Measurements from ENCODE around the gene INIP. TPM values are rescaled to one million over a fixed set of nuclear protein-coding genes. Genes with fewer than 3 reads are reported as not detected.

Gene INIP
- total RNA-seq, 2 donors from 2014 or later = 16.1 to 19.3 TPM

- Histone ChIP-seq H3K36me3 (ENCODE audit: control insufficient read depth, insufficient read depth, low read length) (no peaks in the 10 kb centered on the region), H3K9ac (ENCODE audit: extremely low read depth, low read length, poor library complexity, severe bottlenecking) (no peak overlapping the region), H3K4me3 (ENCODE audit: low read length) (no peak overlapping the region), H3K4me1 (ENCODE audit: control insufficient read depth, insufficient read depth, low read length) (peaks cover 3% of the 10 kb centered on the region), H3K27ac (ENCODE audit: low read depth, low read length) (no peak overlapping the region), H3K27me3 (ENCODE audit: control insufficient read depth, insufficient read depth, low read length, poor library complexity, severe bottlenecking) (no peaks in the 10 kb centered on the region), H3K9me3 (ENCODE audit: control insufficient read depth, low read length) (peaks cover 10% of the 10 kb centered on the region)
- peaks cover 7% of the 10 kb centered on the region for H3K36me3 Mint-ChIP-seq (ENCODE audit: low read depth)
- DNase-seq = no peak
- H3K27ac Mint-ChIP-seq = no peak overlapping the region
- H3K4me1 Mint-ChIP-seq = peaks cover 24% of the 10 kb centered on the region
- peaks cover 7% of the 10 kb centered on the region for H3K9me3 Mint-ChIP-seq
- no peak overlapping the region for H3K4me3 Mint-ChIP-seq
- TF ChIP-seq CTCF (conservative IDR thresholded peaks at IDR 0.05) = no peak
- no peaks in the 10 kb centered on the region for H3K27me3 Mint-ChIP-seq (ENCODE audit: insufficient read depth)
- WGBS, 2 experiments (ENCODE audit: insufficient coverage in 1 of 2, insufficient read length in 1 of 2) = 78 to 89% methylated on average over 3 to 5 of the region's 5 CpGs
Observed at GRCh38 chr9:112764344-112764743, 46.4 kb upstream of the INIP start.

GRCh38 chr9:112762726-112763518 lies 45.0 kb upstream of the INIP start:
- no peaks in the 10 kb centered on the region for H3K36me3 ChIP-seq (ENCODE audit: control insufficient read depth, insufficient read depth, low read length)
- TF ChIP-seq CTCF (conservative IDR thresholded peaks at IDR 0.05) = peak; percentile 19
- 90 to 94% methylated on average over 9 to 13 of the region's 13 CpGs for WGBS, 2 experiments (ENCODE audit: insufficient coverage in 1 of 2, insufficient read length in 1 of 2)

GRCh38 chr9:112761912-112762655 lies 44.2 kb upstream of the INIP start:
- Mint-ChIP-seq H3K9me3 (peaks cover 7% of the 10 kb centered on the region), H3K27ac (no peak overlapping the region), H3K27me3 (ENCODE audit: insufficient read depth) (no peaks in the 10 kb centered on the region), H3K4me3 (no peak overlapping the region), H3K4me1 (peaks cover 22% of the 10 kb centered on the region), H3K36me3 (ENCODE audit: low read depth) (peaks cover 2% of the 10 kb centered on the region)
- DNase-seq = no peak
- no peaks in the 10 kb centered on the region for H3K27me3 ChIP-seq (ENCODE audit: control insufficient read depth, insufficient read depth, low read length, poor library complexity, severe bottlenecking)
- no peaks in the 10 kb centered on the region for H3K36me3 ChIP-seq (ENCODE audit: control insufficient read depth, insufficient read depth, low read length)
- no peak overlapping the region for H3K4me3 ChIP-seq (ENCODE audit: low read length)
- H3K9ac ChIP-seq (ENCODE audit: extremely low read depth, low read length, poor library complexity, severe bottlenecking) = no peak overlapping the region
- WGBS, 2 experiments (ENCODE audit: insufficient coverage in 1 of 2, insufficient read length in 1 of 2) = 89 to 98% methylated on average over 6 to 12 of the region's 12 CpGs
- peaks cover 3% of the 10 kb centered on the region for H3K4me1 ChIP-seq (ENCODE audit: control insufficient read depth, insufficient read depth, low read length)
- H3K9me3 ChIP-seq (ENCODE audit: control insufficient read depth, low read length) = peaks cover 10% of the 10 kb centered on the region
- no peak for TF ChIP-seq CTCF (conservative IDR thresholded peaks at IDR 0.05)
- H3K27ac ChIP-seq (ENCODE audit: low read depth, low read length) = no peak overlapping the region

More at GRCh38 chr9:112762726-112763518, 45.0 kb upstream of the INIP start:
- Histone ChIP-seq H3K9me3 (ENCODE audit: control insufficient read depth, low read length) (peaks cover 10% of the 10 kb centered on the region), H3K27ac (ENCODE audit: low read depth, low read length) (no peak overlapping the region), H3K9ac (ENCODE audit: extremely low read depth, low read length, poor library complexity, severe bottlenecking) (no peak overlapping the region), H3K4me1 (ENCODE audit: control insufficient read depth, insufficient read depth, low read length) (peaks cover 3% of the 10 kb centered on the region), H3K4me3 (ENCODE audit: low read length) (no peak overlapping the region), H3K27me3 (ENCODE audit: control insufficient read depth, insufficient read depth, low read length, poor library complexity, severe bottlenecking) (no peaks in the 10 kb centered on the region)
- Mint-ChIP-seq H3K27ac (no peak overlapping the region), H3K36me3 (ENCODE audit: low read depth) (peaks cover 4% of the 10 kb centered on the region), H3K4me3 (no peak overlapping the region), H3K27me3 (ENCODE audit: insufficient read depth) (no peaks in the 10 kb centered on the region), H3K9me3 (peaks cover 7% of the 10 kb centered on the region), H3K4me1 (peaks cover 22% of the 10 kb centered on the region)
- DNase-seq = no peak
